ENCODE data around the gene UVSSA.

UVSSA gene

DNA sequence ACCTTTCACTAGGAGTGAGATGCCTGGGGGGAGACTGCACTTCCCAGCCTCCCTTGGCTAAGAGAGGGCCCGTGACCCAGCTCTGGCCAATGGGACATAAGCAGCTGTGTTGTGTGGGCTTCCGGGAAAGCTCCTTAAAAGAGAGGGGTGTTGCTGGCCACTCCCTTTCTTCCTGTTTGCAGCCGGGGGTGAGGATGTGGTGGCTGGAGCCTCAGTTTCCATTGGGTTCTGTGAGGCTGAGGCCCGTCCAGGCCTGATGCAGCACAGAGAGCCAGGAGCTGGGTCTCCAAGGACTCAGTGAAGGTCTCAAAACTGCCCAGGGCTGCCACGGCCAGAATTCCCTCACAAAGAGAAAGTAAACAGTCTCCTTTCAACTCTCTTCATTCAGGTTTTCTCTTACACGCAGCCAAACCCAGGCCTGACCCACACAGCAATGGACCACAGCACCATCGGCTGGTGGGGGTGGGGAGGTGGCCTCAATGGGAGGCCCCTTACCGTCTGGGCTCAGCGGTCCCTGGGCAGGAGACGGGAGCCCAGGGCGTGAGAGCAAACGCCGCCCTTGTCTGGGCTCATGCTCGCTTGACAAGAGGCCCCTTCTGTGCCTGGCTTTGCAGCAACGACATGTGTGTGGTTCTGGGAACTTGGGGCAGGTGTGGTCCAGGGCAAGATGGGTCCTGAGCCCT lies 52.6 kb downstream of the UVSSA start:
- no peak for DNase-seq

GRCh38 chr4:1400191-1400805 lies 53.3 kb downstream of the UVSSA start:
- DNase-seq, result no peak

GRCh38 chr4:1400831-1401408 lies 53.9 kb downstream of the UVSSA start:
- DNase-seq, result peak; percentile 73

GRCh38 chr4:1401409-1402020 lies 54.5 kb downstream of the UVSSA start:
- peak; percentile 78 for DNase-seq

GRCh38 chr4:1402021-1402515 lies 55.1 kb downstream of the UVSSA start:
- no peak for DNase-seq

GRCh38 chr4:1402516-1403091 lies 55.6 kb downstream of the UVSSA start:
- DNase-seq, result no peak

DNA sequence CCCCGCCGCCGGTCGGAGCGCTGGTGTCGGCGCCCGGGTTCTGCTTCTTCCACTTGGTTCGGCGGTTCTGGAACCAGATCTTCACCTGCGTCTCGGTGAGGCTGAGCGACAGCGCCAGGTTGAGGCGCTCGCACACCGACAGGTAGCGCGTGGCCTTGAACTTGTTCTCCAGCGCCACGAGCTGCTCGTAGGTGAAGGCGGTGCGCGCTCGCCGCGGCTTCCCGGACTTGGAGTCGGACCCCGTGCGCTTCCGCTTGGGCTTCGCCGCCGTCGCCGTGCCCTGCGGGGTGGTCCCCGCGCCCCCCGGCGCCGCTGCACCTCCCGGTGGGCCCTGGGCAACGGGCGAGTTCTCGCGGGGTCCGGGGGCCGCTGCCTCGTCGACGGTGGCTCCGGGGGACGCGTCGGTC lies 56.2 kb downstream of the UVSSA start:
- DNase-seq, result no peak

- DNase-seq, result peak; percentile 43
Measured at GRCh38 chr4:1403591-1404572, 56.9 kb downstream of the UVSSA start.

DNA sequence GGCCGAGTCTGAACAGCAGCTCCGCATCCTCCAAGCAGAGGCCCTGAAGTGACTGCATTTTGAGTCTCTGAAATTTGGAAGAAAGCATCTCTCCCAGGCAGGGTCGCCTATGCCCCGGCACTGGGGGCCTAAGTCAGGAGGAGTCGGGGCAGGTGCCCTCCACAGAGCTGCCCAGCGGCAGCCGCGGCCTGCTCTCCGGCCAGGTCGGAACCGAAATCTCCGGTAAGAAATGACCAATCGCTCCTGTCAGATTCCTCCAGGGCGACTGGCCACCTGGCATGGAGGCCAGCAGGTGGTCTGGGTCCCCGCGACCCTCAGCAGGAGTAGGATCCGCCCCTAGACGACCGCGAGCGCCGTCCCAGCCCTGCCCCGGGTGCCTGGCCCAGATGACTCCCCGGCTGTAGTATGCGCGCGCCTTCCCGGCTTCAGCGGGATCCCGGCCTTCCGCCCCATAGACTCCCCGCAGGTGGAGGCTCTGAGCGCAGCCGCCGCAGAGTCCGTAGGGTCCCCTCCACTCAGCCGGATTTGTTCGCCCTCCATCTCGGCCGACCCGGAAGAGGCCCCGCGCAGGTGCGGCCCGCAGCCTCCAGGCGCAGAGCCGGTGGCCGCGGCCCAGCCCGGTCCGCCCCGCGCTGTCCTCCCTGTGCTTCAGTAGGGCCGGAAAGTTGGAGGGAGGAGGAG lies 57.7 kb downstream of the UVSSA start:
- peak; percentile 52 for DNase-seq

GRCh38 chr4:1405254-1405635 lies 58.2 kb downstream of the UVSSA start:
- no peak for DNase-seq

- peak; percentile 59 for DNase-seq
Measured at GRCh38 chr4:1405636-1406393, 58.8 kb downstream of the UVSSA start.

GRCh38 chr4:1406394-1406980 lies 59.5 kb downstream of the UVSSA start, which contains the start of gene NKX1-1:
TSS of gene NKX1-1 (minus strand) at chr4:1406442. CDS start at chr4:1406442, 0 bp downstream.
- DNase-seq, result peak; percentile 52

DNA sequence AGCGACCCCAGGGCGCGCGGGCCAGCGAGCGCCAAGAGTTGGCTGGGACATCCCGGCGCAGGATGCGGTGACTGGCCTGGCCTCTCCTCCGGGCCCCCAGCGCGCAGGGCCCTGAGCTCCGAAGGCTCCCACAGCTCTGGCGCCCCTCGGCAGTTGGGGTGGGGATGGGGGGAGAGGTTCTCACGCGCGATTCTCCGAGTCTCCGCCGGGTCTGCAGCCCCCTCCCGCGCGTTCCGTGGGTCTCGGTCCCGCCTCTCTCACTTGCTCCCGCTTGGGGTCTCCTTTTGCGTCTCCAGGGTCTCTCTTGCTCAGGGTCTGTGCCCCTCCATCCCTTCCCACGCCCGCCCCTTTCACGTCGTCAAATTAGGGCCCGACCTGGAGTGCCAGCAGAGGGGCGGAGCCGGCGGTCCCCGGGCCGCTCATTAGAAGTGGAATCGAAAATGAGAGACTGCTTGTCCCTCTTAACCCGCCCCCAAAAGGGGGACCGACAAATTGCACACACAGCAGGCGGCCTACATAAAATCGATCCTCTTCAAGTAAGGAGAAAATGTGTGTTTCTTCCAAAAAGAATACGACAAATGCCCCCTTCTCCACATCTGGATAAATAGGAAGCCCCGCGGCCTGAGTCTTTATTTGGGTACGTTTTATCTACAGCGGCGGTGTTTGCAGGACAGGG lies 60.1 kb downstream of the UVSSA start:
- DNase-seq, result peak; percentile 53

- DNase-seq, result no peak
Measured at GRCh38 chr4:1407657-1408333, 60.8 kb downstream of the UVSSA start.

DNA sequence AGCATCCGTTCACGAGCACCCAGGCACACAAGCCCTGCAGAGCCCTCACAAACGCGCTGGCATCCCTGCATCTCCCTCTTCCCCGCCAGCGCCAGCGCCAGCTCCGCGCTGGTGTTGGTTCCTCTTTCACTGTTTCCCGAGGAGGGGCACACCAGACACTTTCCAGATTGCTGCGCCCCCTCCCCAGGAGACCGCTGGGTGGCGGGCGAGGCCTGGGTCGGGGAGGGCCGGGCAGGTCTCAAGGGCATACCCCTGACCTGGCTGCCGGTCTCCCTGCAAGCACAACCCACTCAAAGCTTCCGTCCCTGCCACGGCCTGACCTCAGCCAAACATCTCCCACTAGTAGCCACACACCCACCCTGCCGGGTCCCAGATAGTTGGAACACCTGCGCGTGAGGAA lies 61.4 kb downstream of the UVSSA start:
- peak; percentile 58 for DNase-seq

DNA sequence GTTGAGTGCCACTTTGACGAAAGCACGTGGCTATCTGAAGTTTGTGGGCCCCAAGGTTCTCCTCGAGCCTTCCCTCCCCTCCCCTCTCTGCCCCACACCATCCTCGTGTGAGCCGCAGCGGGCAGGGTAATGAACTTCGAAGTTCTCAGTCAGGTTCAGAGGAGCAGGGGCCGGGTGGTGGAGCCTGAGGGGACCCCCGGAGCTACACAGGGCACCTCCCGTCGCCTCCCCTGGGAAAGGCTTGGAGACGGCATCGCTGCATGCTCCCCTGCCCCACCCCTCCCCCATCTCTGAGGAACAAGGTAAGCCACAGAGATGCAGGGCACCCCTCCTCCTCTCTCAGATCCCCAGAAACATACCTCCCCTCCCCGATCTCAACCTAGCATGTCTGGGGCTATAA lies 62.1 kb downstream of the UVSSA start:
- DNase-seq, result no peak

- peak; percentile 53 for DNase-seq
Measured at GRCh38 chr4:1409491-1410425, 62.8 kb downstream of the UVSSA start.

Data from 8988T (cell line).